Keratinocyte (primary cell): ENCODE results near the gene ZNF605. TPM values are rescaled to one million over a fixed set of nuclear protein-coding genes. Genes with fewer than 3 reads are reported as not detected.

Experiments
- DNase-seq: peaks from one replicate; pipeline ENCODE4 v3.0.0-alpha.2; 2011; ENCODE audit warnings: low read depth, missing footprints, low spot score
- FAIRE-seq: peaks from 2 replicates; lab custom pipeline; 2011; peaks lifted over from hg19 to GRCh38; lab: Jason Lieb, UNC
- H2AFZ ChIP-seq: 2 replicates; pipeline ENCODE4 v1.6.0; 2012; ENCODE audit warnings: low read length, control low read depth, inconsistent platforms; ENCODE audit not compliant: control insufficient read depth
- H3K27ac ChIP-seq: 2 replicates; pipeline ENCODE4 v1.5.1; 2011; ENCODE audit warnings: low read length; ENCODE audit not compliant: control insufficient read depth, insufficient read depth
- H3K27me3 ChIP-seq: 3 replicates; pipeline ENCODE4 v1.6.0; 2011; ENCODE audit warnings: low read length; ENCODE audit not compliant: control insufficient read depth, insufficient read depth; ENCODE audit errors: extremely low read depth
- H3K36me3 ChIP-seq, 2 experiments: 2 replicates in 1 of 2; 3 replicates in 1 of 2; pipeline ENCODE4 v1.5.1; 2011; ENCODE audit warnings: low read length in 2 of 2, mild to moderate bottlenecking in 1 of 2; ENCODE audit not compliant: control insufficient read depth in 2 of 2, insufficient read depth in 2 of 2; ENCODE audit errors: extremely low read depth in 1 of 2
- H3K4me1 ChIP-seq: 3 replicates; pipeline ENCODE4 v1.5.1; 2011; ENCODE audit warnings: low read length; ENCODE audit not compliant: control insufficient read depth, insufficient read depth; ENCODE audit errors: extremely low read depth
- H3K4me2 ChIP-seq: 3 replicates; pipeline ENCODE4 v1.6.0; 2011; ENCODE audit warnings: low read depth, low read length; ENCODE audit not compliant: control insufficient read depth, insufficient read depth; ENCODE audit errors: extremely low read depth
- H3K4me3 ChIP-seq, 3 experiments: fragments of 200-600 bp in 1 of 3; sonication (generic) in 1 of 3; 2 replicates in 2 of 3; 3 replicates in 1 of 3; pipeline ENCODE4 v1.5.1; 2011 to 2016; ENCODE audit warnings: low read length in 3 of 3, mild to moderate bottlenecking in 3 of 3, control low read depth in 2 of 3, inconsistent platforms in 1 of 3, low read depth in 1 of 3, mixed read lengths in 1 of 3, mixed run types in 1 of 3, moderate library complexity in 1 of 3; ENCODE audit not compliant: control insufficient read depth in 2 of 3, insufficient read depth in 2 of 3; ENCODE audit errors: extremely low read depth in 1 of 3
- H3K79me2 ChIP-seq: 2 replicates; pipeline ENCODE4 v1.6.0; 2012; ENCODE audit warnings: low read length; ENCODE audit not compliant: control insufficient read depth, insufficient read depth
- H3K9ac ChIP-seq: 3 replicates; pipeline ENCODE4 v1.6.0; 2011; ENCODE audit warnings: low read length; ENCODE audit not compliant: control insufficient read depth, insufficient read depth; ENCODE audit errors: extremely low read depth
- H3K9me1 ChIP-seq: 3 replicates; pipeline ENCODE4 v1.6.0; 2011; ENCODE audit warnings: low read length; ENCODE audit not compliant: control insufficient read depth, insufficient read depth; ENCODE audit errors: extremely low read depth
- H3K9me3 ChIP-seq: 2 replicates; pipeline ENCODE4 v1.5.1; 2012; ENCODE audit warnings: low read depth, low read length; ENCODE audit not compliant: control insufficient read depth
- H4K20me1 ChIP-seq: 3 replicates; pipeline ENCODE4 v1.6.0; 2011; ENCODE audit warnings: low read length; ENCODE audit not compliant: control insufficient read depth, insufficient read depth; ENCODE audit errors: extremely low read depth
- EZH2 ChIP-seq: IDR thresholded peaks from one replicate; pipeline ENCODE4 v1.6.1; 2012; ENCODE audit warnings: inconsistent platforms, mild to moderate bottlenecking, low read length, moderate library complexity
- dilution Hi-C: fragments of 300-500 bp; cut with MboI; formaldehyde crosslinking; loops from one replicate; pipeline ENCODE4 v1.7.0; 2020; ENCODE audit warnings: low sequenced_read_pairs; ENCODE audit not compliant: extremely low pct_ligation_motif_present
- polyA minus RNA-seq, 3 experiments: library from RNA; depleted of rRNA, polyadenylated mRNA; stranded (reverse); fragments of >200 nt; gene quantifications; 1 replicate in 1 of 3; 2 replicates in 1 of 3; 3 replicates in 1 of 3; pipeline ENCODE4 v1.2.3, GENCODE V29; 2011
- polyA plus RNA-seq, 5 experiments: library from polyadenylated mRNA; depleted of rRNA in 3 of 5; stranded (reverse) in 3 of 5; stranded (forward) in 1 of 5; unstranded in 1 of 5; fragments of >200 nt; gene quantifications; 1 replicate in 1 of 5; 2 replicates in 3 of 5; 3 replicates in 1 of 5; pipeline versions ENCODE4 v1.2.1 to v1.2.3, GENCODE V29; 2011 to 2012; ENCODE audit warnings: missing spikeins in 2 of 5, low read depth in 1 of 5, low replicate concordance in 1 of 5
- TF ChIP-seq, protein P1 (sequence below), 3 experiments: IDR thresholded peaks in 1 of 3; conservative IDR thresholded peaks in 1 of 3; optimal IDR thresholded peaks in 1 of 3; 2 replicates in 2 of 3; 3 replicates in 1 of 3; pipeline versions ENCODE3 to v1.5.1; 2011; ENCODE audit warnings: low read length in 3 of 3, mild to moderate bottlenecking in 3 of 3, moderate library complexity in 2 of 3, control low read depth in 1 of 3, inconsistent platforms in 1 of 3; ENCODE audit not compliant: insufficient read depth in 2 of 3; ENCODE audit errors: extremely low read depth in 1 of 3

Gene ZNF605
- polyA plus RNA-seq (4.3 to 12.5 TPM (median 11.4 TPM) in 3 replicates), polyA minus RNA-seq (3.6 to 17.7 TPM (median 6.9 TPM) in 3 replicates)
- polyA plus RNA-seq (2011; ENCODE audit: low read depth), result 5.1 TPM
- 2.0 and 5.5 TPM in 2 replicates for polyA plus RNA-seq (2011; cell fraction: cytosol; rRNA removed)
- polyA plus RNA-seq (2011; cell fraction: nucleus; rRNA removed), result 32.7 and 40.3 TPM in 2 replicates
- 3.9 and 4.8 TPM in 2 replicates for polyA plus RNA-seq (2012; ENCODE audit: low replicate concordance)
- polyA minus RNA-seq (2011; cell fraction: cytosol; rRNA and poly(A)+ RNA removed), result 3.1 TPM
- 11.8 and 26.2 TPM in 2 replicates for polyA minus RNA-seq (2011; cell fraction: nucleus; rRNA and poly(A)+ RNA removed)

DNA sequence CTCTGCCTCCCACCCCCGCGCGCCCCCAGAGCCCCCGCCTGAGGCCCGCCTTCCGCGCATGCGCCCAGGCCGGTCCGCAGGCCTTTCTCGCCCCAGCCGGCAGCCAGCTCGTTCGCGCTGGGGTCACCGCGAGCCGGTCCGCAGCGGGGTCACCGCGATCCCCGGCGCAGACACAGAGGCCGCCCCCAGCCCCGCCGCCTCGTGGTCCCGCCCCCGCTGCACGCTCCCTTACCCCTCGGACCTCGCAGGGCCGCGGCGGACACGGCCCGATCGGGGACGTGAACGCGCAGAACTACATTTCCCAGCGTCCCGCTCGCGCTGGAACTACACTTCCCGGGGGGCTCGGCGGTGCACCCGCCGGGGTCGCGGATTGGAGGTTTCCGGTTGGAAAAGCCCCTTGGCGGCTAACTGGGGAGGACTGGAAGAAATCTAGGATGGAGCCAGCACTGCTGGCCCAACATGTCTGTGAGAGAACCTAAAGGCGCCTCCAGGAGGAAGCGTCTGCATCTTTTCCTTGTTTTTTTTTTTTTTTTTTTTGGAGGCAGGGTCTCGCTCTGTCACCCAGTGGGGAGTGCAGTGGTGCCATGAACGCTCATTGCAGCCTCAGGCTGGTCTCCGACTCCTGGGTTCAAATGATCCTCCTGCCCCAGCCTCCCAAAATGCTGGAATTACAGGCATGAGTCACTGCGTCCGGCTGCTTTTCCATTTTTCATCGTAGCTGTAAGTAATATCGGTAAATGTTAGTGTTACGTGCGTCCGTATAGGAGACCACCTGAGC is at the start of gene ZNF605:
ZNF605 (minus strand) TSS at position 296 of the 778 bp plus-strand sequence. CDS start 10,671 bp downstream, outside the sequence.
- DNase-seq (no peak), FAIRE-seq (no peak)
- peaks cover 43% of the 10 kb centered on the region for H3K79me2 ChIP-seq
- H3K27me3 ChIP-seq, result no peaks in the 10 kb centered on the region
- H4K20me1 ChIP-seq, result no peaks in the 10 kb centered on the region
- TF ChIP-seq EZH2, result no peak
- TF ChIP-seq, protein P1, sequence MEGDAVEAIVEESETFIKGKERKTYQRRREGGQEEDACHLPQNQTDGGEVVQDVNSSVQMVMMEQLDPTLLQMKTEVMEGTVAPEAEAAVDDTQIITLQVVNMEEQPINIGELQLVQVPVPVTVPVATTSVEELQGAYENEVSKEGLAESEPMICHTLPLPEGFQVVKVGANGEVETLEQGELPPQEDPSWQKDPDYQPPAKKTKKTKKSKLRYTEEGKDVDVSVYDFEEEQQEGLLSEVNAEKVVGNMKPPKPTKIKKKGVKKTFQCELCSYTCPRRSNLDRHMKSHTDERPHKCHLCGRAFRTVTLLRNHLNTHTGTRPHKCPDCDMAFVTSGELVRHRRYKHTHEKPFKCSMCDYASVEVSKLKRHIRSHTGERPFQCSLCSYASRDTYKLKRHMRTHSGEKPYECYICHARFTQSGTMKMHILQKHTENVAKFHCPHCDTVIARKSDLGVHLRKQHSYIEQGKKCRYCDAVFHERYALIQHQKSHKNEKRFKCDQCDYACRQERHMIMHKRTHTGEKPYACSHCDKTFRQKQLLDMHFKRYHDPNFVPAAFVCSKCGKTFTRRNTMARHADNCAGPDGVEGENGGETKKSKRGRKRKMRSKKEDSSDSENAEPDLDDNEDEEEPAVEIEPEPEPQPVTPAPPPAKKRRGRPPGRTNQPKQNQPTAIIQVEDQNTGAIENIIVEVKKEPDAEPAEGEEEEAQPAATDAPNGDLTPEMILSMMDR (optimal IDR thresholded peaks at IDR 0.05 in 1 of 3, IDR thresholded peaks at IDR 0.05 in 1 of 3, conservative IDR thresholded peaks at IDR 0.05 in 1 of 3; ENCODE audit: extremely low read depth in 1 of 3, insufficient read depth in 2 of 3, low read length in 3 of 3), result peak in 1 of 3 experiments; percentile 8
- peak within 1 kb of the TSS; percentile 86 to 95 (median 93) for H3K4me3 ChIP-seq
- H2AFZ ChIP-seq, result peak within 1 kb of the TSS; percentile 97
- peak within 1 kb of the TSS; percentile 82 for H3K9ac ChIP-seq
- H3K9me1 ChIP-seq, result no peaks in the 10 kb centered on the region
- dilution Hi-C loops, result no loop called here
- peaks cover 7% of the 10 kb centered on the region for H3K4me1 ChIP-seq
- H3K27ac ChIP-seq, result peak within 1 kb of the TSS; percentile 82
- H3K4me2 ChIP-seq, result peak within 1 kb of the TSS; percentile 97
- peaks cover 7% of the 10 kb centered on the region for H3K9me3 ChIP-seq
- H3K36me3 ChIP-seq, result no peaks in the 10 kb centered on the region

DNA sequence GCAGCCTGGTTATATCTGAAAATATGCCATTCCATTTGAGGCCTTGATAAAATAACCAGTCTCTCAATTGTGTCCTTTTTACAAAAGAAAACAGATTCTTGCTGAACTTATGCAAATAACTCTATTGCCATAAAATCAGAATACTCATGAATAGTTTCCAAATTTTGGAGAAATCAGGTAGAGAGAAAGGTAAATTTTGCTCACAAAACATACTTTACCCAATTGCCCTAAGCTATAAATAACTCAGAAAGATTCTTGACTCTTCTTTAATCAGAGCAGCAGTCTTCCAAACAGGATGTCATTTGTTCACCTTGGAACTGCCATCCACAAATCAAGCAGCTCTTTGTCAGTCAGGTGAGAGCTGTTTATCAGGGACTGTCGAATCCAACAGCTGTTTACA is 42.6 kb upstream of the ZNF605 start:
- peaks cover 0 to 3% of the 10 kb centered on the region in 2 experiments for H3K36me3 ChIP-seq
- peaks cover 52% of the 10 kb centered on the region for H3K79me2 ChIP-seq
- no peak overlapping the region for H3K4me2 ChIP-seq
- H3K9me1 ChIP-seq, result no peaks in the 10 kb centered on the region
- no peak overlapping the region for H2AFZ ChIP-seq
- DNase-seq, result no peak
- H3K27ac ChIP-seq, result no peak overlapping the region
- no peak overlapping the region for H3K4me3 ChIP-seq
- TF ChIP-seq, protein P1 (optimal IDR thresholded peaks at IDR 0.05 in 1 of 3, IDR thresholded peaks at IDR 0.05 in 1 of 3, conservative IDR thresholded peaks at IDR 0.05 in 1 of 3; ENCODE audit: extremely low read depth in 1 of 3, insufficient read depth in 2 of 3, low read length in 3 of 3), result no peak
- TF ChIP-seq EZH2, result no peak
- no peaks in the 10 kb centered on the region for H3K27me3 ChIP-seq
- H3K4me1 ChIP-seq, result no peaks in the 10 kb centered on the region
- H3K9me3 ChIP-seq, result peaks cover 13% of the 10 kb centered on the region
- no peaks in the 10 kb centered on the region for H4K20me1 ChIP-seq
- no peak for FAIRE-seq
- H3K9ac ChIP-seq, result no peak overlapping the region
- dilution Hi-C loops, result no loop called here
